H9 (cell line): ENCODE results near the gene TFEB. TPM values are rescaled to one million over a fixed set of nuclear protein-coding genes. Genes with fewer than 3 reads are reported as not detected.

Experiments
- DNase-seq: peaks from one replicate; pipeline ENCODE4 v3.0.0-alpha.2; 2017
- H2AFZ ChIP-seq: one replicate; pipeline ENCODE4 v1.6.1; 2013; ENCODE audit warnings: mild to moderate bottlenecking, low read length, control low read depth, moderate library complexity
- H2AK5ac ChIP-seq: 2 replicates; pipeline ENCODE4 v1.6.1; 2013; ENCODE audit warnings: low read length, control low read depth, mixed read lengths; ENCODE audit not compliant: insufficient read length
- H2BK120ac ChIP-seq: one replicate; pipeline ENCODE4 v1.6.1; 2013; ENCODE audit warnings: low read depth, mild to moderate bottlenecking, low read length, control low read depth, inconsistent platforms; ENCODE audit not compliant: poor library complexity, severe bottlenecking
- H2BK12ac ChIP-seq: 2 replicates; pipeline ENCODE4 v1.6.1; 2013; ENCODE audit warnings: low read length, control low read depth, mixed read lengths, low read depth; ENCODE audit not compliant: insufficient read length
- H2BK15ac ChIP-seq: 2 replicates; pipeline ENCODE4 v1.6.1; 2013; ENCODE audit warnings: low read depth, low read length, control low read depth
- H2BK20ac ChIP-seq: one replicate; pipeline ENCODE4 v1.6.1; 2013; ENCODE audit warnings: low read depth, mild to moderate bottlenecking, low read length, control low read depth, inconsistent platforms; ENCODE audit not compliant: poor library complexity, severe bottlenecking
- H2BK5ac ChIP-seq: 2 replicates; pipeline ENCODE4 v1.6.1; 2013; ENCODE audit warnings: low read length, control low read depth, mixed read lengths; ENCODE audit not compliant: insufficient read length
- H3K14ac ChIP-seq: 2 replicates; pipeline ENCODE4 v1.6.1; 2013; ENCODE audit warnings: low read length, control low read depth; ENCODE audit not compliant: insufficient read depth
- H3K18ac ChIP-seq: 2 replicates; pipeline ENCODE4 v1.6.1; 2013; ENCODE audit warnings: low read depth, mild to moderate bottlenecking, mixed read lengths, low read length, control low read depth; ENCODE audit not compliant: insufficient read length
- H3K23ac ChIP-seq: 2 replicates; pipeline ENCODE4 v1.6.1; 2013; ENCODE audit warnings: low read length, control low read depth, mixed read lengths, low read depth; ENCODE audit not compliant: insufficient read length
- H3K23me2 ChIP-seq: 2 replicates; pipeline ENCODE4 v1.6.1; 2013; ENCODE audit warnings: low read depth, mild to moderate bottlenecking, mixed read lengths, low read length, control low read depth; ENCODE audit not compliant: insufficient read length, poor library complexity, severe bottlenecking
- H3K27ac ChIP-seq: 2 replicates; pipeline ENCODE4 v1.5.1; 2013; ENCODE audit warnings: low read length, control low read depth, mixed read lengths, low read depth; ENCODE audit not compliant: insufficient read length
- H3K27me3 ChIP-seq: 2 replicates; pipeline ENCODE4 v1.6.1; 2013; ENCODE audit warnings: low read length, control low read depth, inconsistent platforms; ENCODE audit not compliant: insufficient read depth
- H3K4ac ChIP-seq: 2 replicates; pipeline ENCODE4 v1.6.1; 2013; ENCODE audit warnings: low read depth, mild to moderate bottlenecking, control low read depth, inconsistent platforms, low read length, moderate library complexity
- H3K4me1 ChIP-seq: 2 replicates; pipeline ENCODE4 v1.6.1; 2013; ENCODE audit warnings: low read length, control low read depth, inconsistent platforms; ENCODE audit not compliant: insufficient read depth
- H3K4me2 ChIP-seq: 2 replicates; pipeline ENCODE4 v1.6.1; 2013; ENCODE audit warnings: low read length, control low read depth, mixed read lengths; ENCODE audit not compliant: insufficient read length, insufficient read depth
- H3K56ac ChIP-seq: 2 replicates; pipeline ENCODE4 v1.6.1; 2013; ENCODE audit warnings: low read depth, mild to moderate bottlenecking, mixed read lengths, low read length, control low read depth; ENCODE audit not compliant: insufficient read length
- H3K79me1 ChIP-seq: 2 replicates; pipeline ENCODE4 v1.6.1; 2013; ENCODE audit warnings: low read depth, mild to moderate bottlenecking, moderate library complexity, low read length, control low read depth, inconsistent platforms; ENCODE audit not compliant: insufficient read depth, poor library complexity, severe bottlenecking
- H3K79me2 ChIP-seq: 2 replicates; pipeline ENCODE4 v1.6.1; 2013; ENCODE audit warnings: low read length, control low read depth, inconsistent platforms; ENCODE audit not compliant: insufficient read depth
- H3K9ac ChIP-seq: 2 replicates; pipeline ENCODE4 v1.6.1; 2013; ENCODE audit warnings: low read length, control low read depth, mixed read lengths; ENCODE audit not compliant: insufficient read length; ENCODE audit errors: extremely low read depth
- H3K9me3 ChIP-seq: one replicate; pipeline ENCODE4 v1.6.1; 2013; ENCODE audit warnings: low read depth, low read length, inconsistent platforms; ENCODE audit not compliant: control insufficient read depth
- H3T11ph ChIP-seq: one replicate; pipeline ENCODE4 v1.6.1; 2013; ENCODE audit warnings: mild to moderate bottlenecking, low read length, control low read depth, inconsistent platforms
- H4K20me1 ChIP-seq: one replicate; pipeline ENCODE4 v1.6.1; 2013; ENCODE audit not compliant: control insufficient read depth, insufficient read length, insufficient read depth
- H4K5ac ChIP-seq: 2 replicates; pipeline ENCODE4 v1.6.1; 2013; ENCODE audit warnings: low read depth, mild to moderate bottlenecking, mixed read lengths, low read length, control low read depth; ENCODE audit not compliant: insufficient read length
- H4K8ac ChIP-seq: replicated peaks from 2 replicates; pipeline ENCODE4 v1.6.1; 2013; ENCODE audit warnings: low read length, control low read depth, mixed read lengths, low read depth; ENCODE audit not compliant: insufficient read length
- H4K91ac ChIP-seq: 2 replicates; pipeline ENCODE4 v1.6.1; 2013; ENCODE audit warnings: low read depth, mild to moderate bottlenecking, moderate library complexity, mixed read lengths, low read length, control low read depth; ENCODE audit not compliant: insufficient read length
- H3K27ac Mint-ChIP-seq, 3 experiments: 2 replicates in 2 of 3; 3 replicates in 1 of 3; pipeline ENCODE4 v1.8.0; 2020 to 2021; ENCODE audit warnings: mixed read lengths in 3 of 3, mild to moderate bottlenecking in 1 of 3, moderate library complexity in 1 of 3
- H3K27me3 Mint-ChIP-seq: 2 replicates; pipeline ENCODE4 v1.8.0; 2021; ENCODE audit warnings: low read depth, mild to moderate bottlenecking, moderate library complexity, mixed read lengths
- H3K36me3 Mint-ChIP-seq, 3 experiments: 2 replicates in 2 of 3; 3 replicates in 1 of 3; pipeline ENCODE4 v1.8.0; 2020 to 2021; ENCODE audit warnings: low read depth in 3 of 3, mixed read lengths in 3 of 3; ENCODE audit not compliant: insufficient read depth in 1 of 3
- H3K4me1 Mint-ChIP-seq, 2 experiments: 2 replicates each; pipeline ENCODE4 v1.8.0; 2020; ENCODE audit warnings: mixed read lengths in 2 of 2
- H3K4me3 Mint-ChIP-seq, 2 experiments: 2 replicates in 1 of 2; 3 replicates in 1 of 2; pipeline ENCODE4 v1.8.0; 2020 to 2021; ENCODE audit warnings: mild to moderate bottlenecking in 2 of 2, mixed read lengths in 2 of 2, moderate library complexity in 1 of 2
- H3K9me3 Mint-ChIP-seq, 2 experiments: 2 replicates in 1 of 2; 3 replicates in 1 of 2; pipeline ENCODE4 v1.8.0; 2020; ENCODE audit warnings: mild to moderate bottlenecking in 2 of 2, mixed read lengths in 2 of 2, moderate library complexity in 1 of 2
- WGBS: extraction: QIAGEN DNeasy Blood & Tissue Kit; methylation state at CpG from one replicate; pipeline ENCODE4 v1.1.7; 2013; ENCODE audit warnings: missing lambda C conversion rate, low lambda C conversion rate, mixed read lengths; ENCODE audit not compliant: insufficient read length; ENCODE audit errors: extremely low coverage; 5-methylcytosine and 5-hydroxymethylcytosine counted together
- total RNA-seq: library from RNA; stranded (reverse); gene quantifications from 2 replicates; pipeline ENCODE4 v1.2.1, GENCODE V29; 2021
- TF ChIP-seq, protein P1 (sequence below): fragments of 200-600 bp; sonication (generic); conservative IDR thresholded peaks from 3 replicates; pipeline ENCODE4 v1.8.0; 2021; ENCODE audit warnings: antibody characterized with exemption, mild to moderate bottlenecking

The TFEB gene
- total RNA-seq, 1 experiment from 2014 or later, result 1.2 TPM

DNA sequence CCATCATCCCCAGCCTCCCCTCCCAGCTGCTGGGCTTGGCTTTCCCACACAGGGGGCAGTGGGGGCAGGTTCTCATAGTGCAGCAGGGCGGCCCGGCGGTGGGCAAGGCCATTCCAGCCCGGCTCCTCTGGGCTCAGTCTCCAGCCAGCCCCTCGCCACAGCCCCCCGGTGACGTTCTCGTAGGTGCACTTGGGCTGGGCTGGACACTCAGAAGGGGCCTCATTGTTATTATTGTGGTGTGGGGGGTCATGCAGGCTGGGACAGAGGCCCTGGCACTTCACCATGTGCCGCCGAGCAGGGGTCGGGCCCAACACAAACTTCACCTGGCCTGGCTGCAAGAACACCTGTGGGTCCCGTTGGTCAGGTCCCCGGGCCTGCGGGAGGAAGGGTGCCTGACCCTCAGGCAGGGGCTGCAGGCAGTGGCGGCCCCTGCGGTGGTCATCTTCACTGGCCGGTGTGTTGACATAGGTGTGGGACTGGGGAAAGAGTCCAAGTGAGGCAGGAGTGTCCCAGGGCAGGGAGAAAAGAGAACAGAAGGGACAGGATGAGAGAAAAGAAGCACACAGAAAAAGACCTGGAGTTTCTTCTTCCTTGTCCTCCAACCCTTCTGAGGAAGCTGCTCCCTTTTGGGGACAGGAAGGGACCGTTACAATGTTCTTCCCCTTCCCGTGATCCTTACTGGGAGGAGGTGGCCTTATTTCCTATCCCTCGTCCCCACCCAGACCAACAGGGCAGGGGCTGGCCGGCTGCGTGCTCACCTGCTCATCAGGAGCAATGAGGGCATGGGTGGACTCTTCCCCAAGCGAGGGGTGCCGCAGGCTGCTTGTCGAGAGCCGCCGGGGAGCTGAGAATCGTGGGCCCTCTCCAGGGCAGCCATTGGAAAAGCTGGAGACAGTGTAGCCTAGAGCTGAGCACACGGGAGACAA is 35.9 kb upstream of the TFEB start:
- no peak overlapping the region for H3K23ac ChIP-seq
- H3T11ph ChIP-seq, result no peak overlapping the region
- no peak overlapping the region for H4K91ac ChIP-seq
- H2AK5ac ChIP-seq, result no peak overlapping the region
- H2AFZ ChIP-seq, result no peak overlapping the region
- H3K79me1 ChIP-seq, result no peaks in the 10 kb centered on the region
- H4K5ac ChIP-seq, result no peak overlapping the region
- H3K18ac ChIP-seq, result no peak overlapping the region
- H2BK20ac ChIP-seq, result no peak overlapping the region
- no peaks in the 10 kb centered on the region for H3K9me3 ChIP-seq
- H4K20me1 ChIP-seq, result no peaks in the 10 kb centered on the region
- H3K27ac ChIP-seq, result no peak overlapping the region
- DNase-seq, result no peak
- H2BK15ac ChIP-seq, result no peak overlapping the region
- H3K27me3 Mint-ChIP-seq, result no peaks in the 10 kb centered on the region; the same call in 1 of the 2 replicates
- no peaks in the 10 kb centered on the region for H3K27me3 ChIP-seq
- no peaks in the 10 kb centered on the region for H3K4me1 ChIP-seq
- TF ChIP-seq, protein P1, sequence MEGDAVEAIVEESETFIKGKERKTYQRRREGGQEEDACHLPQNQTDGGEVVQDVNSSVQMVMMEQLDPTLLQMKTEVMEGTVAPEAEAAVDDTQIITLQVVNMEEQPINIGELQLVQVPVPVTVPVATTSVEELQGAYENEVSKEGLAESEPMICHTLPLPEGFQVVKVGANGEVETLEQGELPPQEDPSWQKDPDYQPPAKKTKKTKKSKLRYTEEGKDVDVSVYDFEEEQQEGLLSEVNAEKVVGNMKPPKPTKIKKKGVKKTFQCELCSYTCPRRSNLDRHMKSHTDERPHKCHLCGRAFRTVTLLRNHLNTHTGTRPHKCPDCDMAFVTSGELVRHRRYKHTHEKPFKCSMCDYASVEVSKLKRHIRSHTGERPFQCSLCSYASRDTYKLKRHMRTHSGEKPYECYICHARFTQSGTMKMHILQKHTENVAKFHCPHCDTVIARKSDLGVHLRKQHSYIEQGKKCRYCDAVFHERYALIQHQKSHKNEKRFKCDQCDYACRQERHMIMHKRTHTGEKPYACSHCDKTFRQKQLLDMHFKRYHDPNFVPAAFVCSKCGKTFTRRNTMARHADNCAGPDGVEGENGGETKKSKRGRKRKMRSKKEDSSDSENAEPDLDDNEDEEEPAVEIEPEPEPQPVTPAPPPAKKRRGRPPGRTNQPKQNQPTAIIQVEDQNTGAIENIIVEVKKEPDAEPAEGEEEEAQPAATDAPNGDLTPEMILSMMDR, result no peak
- H3K4ac ChIP-seq, result no peak overlapping the region
- no peak overlapping the region for H2BK5ac ChIP-seq
- WGBS, result no CpG with 5 or more reads among the region's 29 CpGs
- H3K79me2 ChIP-seq, result no peaks in the 10 kb centered on the region
- no peak overlapping the region for H3K4me3 Mint-ChIP-seq
- no peak overlapping the region for H2BK12ac ChIP-seq
- peaks cover 5 to 19% of the 10 kb centered on the region in 2 experiments; a peak in 3 of 4 replicates for H3K4me1 Mint-ChIP-seq
- H2BK120ac ChIP-seq, result no peak overlapping the region
- H3K4me2 ChIP-seq, result no peak overlapping the region
- H3K9ac ChIP-seq, result no peak overlapping the region
- H3K14ac ChIP-seq, result no peak overlapping the region; the same call in 1 of the 2 replicates
- no peaks in the 10 kb centered on the region for H3K23me2 ChIP-seq
- H3K36me3 Mint-ChIP-seq, result peaks cover 14 to 39% (median 37%) of the 10 kb centered on the region in 3 experiments; a peak in 6 of 7 replicates
- no peak overlapping the region for H3K27ac Mint-ChIP-seq
- H3K9me3 Mint-ChIP-seq, result no peaks in the 10 kb centered on the region
- H3K56ac ChIP-seq, result no peak overlapping the region
- no peak overlapping the region for H4K8ac ChIP-seq
